Measurements from ENCODE around the gene ANKRD60. TPM values are rescaled to one million over a fixed set of nuclear protein-coding genes. Genes with fewer than 3 reads are reported as not detected.

ANKRD60 gene
- total RNA-seq, 1 donor from 2014 or later, result not detected

- DNase-seq (ENCODE audit: low spot score), result no peak
Observed at GRCh38 chr20:58194175-58194791, 34.2 kb downstream of the ANKRD60 start.

- DNase-seq (ENCODE audit: low spot score), result no peak
Observed at GRCh38 chr20:58192567-58192966, 35.9 kb downstream of the ANKRD60 start.

GRCh38 chr20:58192065-58192464, 36.4 kb downstream of the ANKRD60 start:
- DNase-seq (ENCODE audit: low spot score), result no peak

- no peak for DNase-seq (ENCODE audit: low spot score)
Observed at GRCh38 chr20:58188527-58188926, 39.9 kb downstream of the ANKRD60 start.

- DNase-seq (ENCODE audit: low spot score), result no peak
Observed at GRCh38 chr20:58184984-58185383, 43.5 kb downstream of the ANKRD60 start.

- no peak for DNase-seq (ENCODE audit: low spot score)
Observed at GRCh38 chr20:58184063-58184462, 44.4 kb downstream of the ANKRD60 start.

GRCh38 chr20:58182521-58183140, 45.8 kb downstream of the ANKRD60 start:
- DNase-seq (ENCODE audit: low spot score), result no peak

- DNase-seq (ENCODE audit: low spot score), result peak; percentile 49
Observed at GRCh38 chr20:58179432-58180099, 48.9 kb downstream of the ANKRD60 start.

- no peak for DNase-seq (ENCODE audit: low spot score)
Observed at GRCh38 chr20:58179083-58179431, 49.4 kb downstream of the ANKRD60 start.

GRCh38 chr20:58177799-58178198, 50.7 kb downstream of the ANKRD60 start:
- no peak for DNase-seq (ENCODE audit: low spot score)

- DNase-seq (ENCODE audit: low spot score), result no peak
Observed at GRCh38 chr20:58175836-58176235, 52.6 kb downstream of the ANKRD60 start.

GRCh38 chr20:58175425-58175824, 53.0 kb downstream of the ANKRD60 start:
- DNase-seq (ENCODE audit: low spot score), result no peak

- no peak for DNase-seq (ENCODE audit: low spot score)
Observed at GRCh38 chr20:58174708-58175280, 53.7 kb downstream of the ANKRD60 start.

GRCh38 chr20:58173930-58174707, 54.3 kb downstream of the ANKRD60 start:
- no peak for DNase-seq (ENCODE audit: low spot score)

- DNase-seq (ENCODE audit: low spot score), result no peak
Observed at GRCh38 chr20:58173091-58173490, 55.4 kb downstream of the ANKRD60 start.

- DNase-seq (ENCODE audit: low spot score), result no peak
Observed at GRCh38 chr20:58171796-58172425, 56.5 kb downstream of the ANKRD60 start.

- DNase-seq (ENCODE audit: low spot score), result no peak
Observed at GRCh38 chr20:58169450-58169849, 59.0 kb downstream of the ANKRD60 start.

GRCh38 chr20:58168843-58169242, 59.6 kb downstream of the ANKRD60 start:
- no peak for DNase-seq (ENCODE audit: low spot score)

- DNase-seq (ENCODE audit: low spot score), result no peak
Observed at GRCh38 chr20:58167759-58168158, 60.7 kb downstream of the ANKRD60 start.
